Type B pancreatic cell (in vitro differentiated cells): Measurements from ENCODE around the gene ZCCHC9. TPM values are rescaled to one million over a fixed set of nuclear protein-coding genes. Genes with fewer than 3 reads are reported as not detected.

Source experiments
- DNase-seq: peaks from one replicate; pipeline ENCODE4 v3.0.0; 2021; ENCODE audit warnings: mixed read lengths; ENCODE audit not compliant: unreplicated experiment; ENCODE audit errors: extremely low spot score
- H3K27ac Mint-ChIP-seq: 2 replicates; pipeline ENCODE4 v1.8.0; 2021; ENCODE audit warnings: mild to moderate bottlenecking, mixed read lengths
- H3K27me3 Mint-ChIP-seq: 2 replicates; pipeline ENCODE4 v1.8.0; 2021; ENCODE audit warnings: mixed read lengths
- H3K36me3 Mint-ChIP-seq: 2 replicates; pipeline ENCODE4 v1.8.0; 2021; ENCODE audit warnings: mixed read lengths
- H3K4me1 Mint-ChIP-seq: one replicate; pipeline ENCODE4 v1.8.0; 2021; ENCODE audit warnings: mixed read lengths; ENCODE audit not compliant: unreplicated experiment
- H3K4me3 Mint-ChIP-seq: 2 replicates; pipeline ENCODE4 v1.8.0; 2021; ENCODE audit warnings: mild to moderate bottlenecking, mixed read lengths
- H3K9me3 Mint-ChIP-seq: 2 replicates; pipeline ENCODE4 v1.8.0; 2021; ENCODE audit warnings: mixed read lengths
- CTCF ChIP-seq: fragments of 200-600 bp; sonication (generic); conservative IDR thresholded peaks from 2 replicates; pipeline ENCODE4 v1.5.0; 2021; ENCODE audit warnings: antibody characterized with exemption, mild to moderate bottlenecking
- total RNA-seq: library from RNA; stranded (reverse); gene quantifications from 2 replicates; pipeline ENCODE4 v1.2.1, GENCODE V29; 2021; ENCODE audit warnings: low replicate concordance

ZCCHC9 gene
- total RNA-seq, 1 donor from 2014 or later = 37.5 TPM

- peaks cover 13% of the 10 kb centered on the region for H3K4me1 Mint-ChIP-seq
- no peak overlapping the region for H3K27ac Mint-ChIP-seq
- peaks cover 19% of the 10 kb centered on the region for H3K36me3 Mint-ChIP-seq
- no peak for DNase-seq
- no peaks in the 10 kb centered on the region for H3K27me3 Mint-ChIP-seq
- TF ChIP-seq CTCF = no peak
- H3K4me3 Mint-ChIP-seq = no peak overlapping the region
- peaks cover 9% of the 10 kb centered on the region for H3K9me3 Mint-ChIP-seq
These were observed 3.9 kb upstream of the ZCCHC9 start for GRCh38 chr5:81297531-81297930.

GRCh38 chr5:81300921-81301270 lies 491 bp upstream of the ZCCHC9 start:
- no peak for TF ChIP-seq CTCF
- Mint-ChIP-seq H3K27ac (peak overlapping the region; percentile 96), H3K9me3 (no peaks in the 10 kb centered on the region)

GRCh38 chr5:81302596-81302995 lies 1.2 kb downstream of the ZCCHC9 start:
- Mint-ChIP-seq H3K9me3 (no peaks in the 10 kb centered on the region), H3K27me3 (no peaks in the 10 kb centered on the region), H3K4me1 (peaks cover 14% of the 10 kb centered on the region), H3K27ac (peak overlapping the region; percentile 96), H3K4me3 (peak overlapping the region; percentile 98), H3K36me3 (no peaks in the 10 kb centered on the region)
- TF ChIP-seq CTCF = no peak
- DNase-seq = no peak

More at GRCh38 chr5:81300921-81301270, 491 bp upstream of the ZCCHC9 start:
- peak overlapping the region; percentile 98 for H3K4me3 Mint-ChIP-seq
- DNase-seq = no peak
- no peaks in the 10 kb centered on the region for H3K36me3 Mint-ChIP-seq
- H3K4me1 Mint-ChIP-seq = peaks cover 14% of the 10 kb centered on the region
- no peaks in the 10 kb centered on the region for H3K27me3 Mint-ChIP-seq

- no peak for DNase-seq
- H3K36me3 Mint-ChIP-seq = no peaks in the 10 kb centered on the region
- H3K4me1 Mint-ChIP-seq = peaks cover 14% of the 10 kb centered on the region
- H3K27ac Mint-ChIP-seq = no peak overlapping the region
- peak overlapping the region; percentile 77 for H3K4me3 Mint-ChIP-seq
- no peaks in the 10 kb centered on the region for H3K9me3 Mint-ChIP-seq
- no peaks in the 10 kb centered on the region for H3K27me3 Mint-ChIP-seq
- TF ChIP-seq CTCF = no peak
These were observed 2.2 kb downstream of the ZCCHC9 start for GRCh38 chr5:81303563-81303962.

GRCh38 chr5:81305785-81306184 lies 4.4 kb downstream of the ZCCHC9 start:
- Mint-ChIP-seq H3K4me1 (peaks cover 7% of the 10 kb centered on the region), H3K27me3 (no peaks in the 10 kb centered on the region), H3K36me3 (peaks cover 7% of the 10 kb centered on the region), H3K4me3 (no peak overlapping the region), H3K27ac (no peak overlapping the region), H3K9me3 (no peaks in the 10 kb centered on the region)
- no peak for DNase-seq
- TF ChIP-seq CTCF = no peak

- Mint-ChIP-seq H3K27ac (no peak overlapping the region), H3K36me3 (peaks cover 17% of the 10 kb centered on the region), H3K27me3 (no peaks in the 10 kb centered on the region), H3K4me1 (no peaks in the 10 kb centered on the region), H3K4me3 (no peak overlapping the region), H3K9me3 (no peaks in the 10 kb centered on the region)
- no peak for DNase-seq
- TF ChIP-seq CTCF = no peak
These were observed 7.4 kb downstream of the ZCCHC9 start for GRCh38 chr5:81308836-81309235.
